LNCaP clone FGC (cell line): ENCODE measurements around the gene RHOT1.

Experiments
- DNase-seq: peaks from one replicate; pipeline ENCODE4 v3.0.0-alpha.2; 2011; ENCODE audit warnings: low read depth
- H3K4me3 ChIP-seq: 2 replicates; pipeline ENCODE4 v1.5.1; 2011; ENCODE audit warnings: mild to moderate bottlenecking, low read depth, low read length, control low read depth
- TF ChIP-seq, protein P1 (sequence below): IDR thresholded peaks from 2 replicates; pipeline ENCODE4 v1.5.1; 2012; ENCODE audit warnings: mild to moderate bottlenecking; ENCODE audit not compliant: control insufficient read depth, insufficient read depth; ENCODE audit errors: extremely low read depth

Gene RHOT1

GRCh38 chr17:32268734-32269288, 126.5 kb downstream of the RHOT1 start:
- no peak overlapping the region for H3K4me3 ChIP-seq
- TF ChIP-seq, protein P1, sequence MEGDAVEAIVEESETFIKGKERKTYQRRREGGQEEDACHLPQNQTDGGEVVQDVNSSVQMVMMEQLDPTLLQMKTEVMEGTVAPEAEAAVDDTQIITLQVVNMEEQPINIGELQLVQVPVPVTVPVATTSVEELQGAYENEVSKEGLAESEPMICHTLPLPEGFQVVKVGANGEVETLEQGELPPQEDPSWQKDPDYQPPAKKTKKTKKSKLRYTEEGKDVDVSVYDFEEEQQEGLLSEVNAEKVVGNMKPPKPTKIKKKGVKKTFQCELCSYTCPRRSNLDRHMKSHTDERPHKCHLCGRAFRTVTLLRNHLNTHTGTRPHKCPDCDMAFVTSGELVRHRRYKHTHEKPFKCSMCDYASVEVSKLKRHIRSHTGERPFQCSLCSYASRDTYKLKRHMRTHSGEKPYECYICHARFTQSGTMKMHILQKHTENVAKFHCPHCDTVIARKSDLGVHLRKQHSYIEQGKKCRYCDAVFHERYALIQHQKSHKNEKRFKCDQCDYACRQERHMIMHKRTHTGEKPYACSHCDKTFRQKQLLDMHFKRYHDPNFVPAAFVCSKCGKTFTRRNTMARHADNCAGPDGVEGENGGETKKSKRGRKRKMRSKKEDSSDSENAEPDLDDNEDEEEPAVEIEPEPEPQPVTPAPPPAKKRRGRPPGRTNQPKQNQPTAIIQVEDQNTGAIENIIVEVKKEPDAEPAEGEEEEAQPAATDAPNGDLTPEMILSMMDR, result no peak
- DNase-seq, result no peak

- no peak for DNase-seq
- TF ChIP-seq, protein P1, result no peak
- H3K4me3 ChIP-seq, result no peak overlapping the region
These were observed 127.1 kb downstream of the RHOT1 start for GRCh38 chr17:32269377-32269776.

DNA sequence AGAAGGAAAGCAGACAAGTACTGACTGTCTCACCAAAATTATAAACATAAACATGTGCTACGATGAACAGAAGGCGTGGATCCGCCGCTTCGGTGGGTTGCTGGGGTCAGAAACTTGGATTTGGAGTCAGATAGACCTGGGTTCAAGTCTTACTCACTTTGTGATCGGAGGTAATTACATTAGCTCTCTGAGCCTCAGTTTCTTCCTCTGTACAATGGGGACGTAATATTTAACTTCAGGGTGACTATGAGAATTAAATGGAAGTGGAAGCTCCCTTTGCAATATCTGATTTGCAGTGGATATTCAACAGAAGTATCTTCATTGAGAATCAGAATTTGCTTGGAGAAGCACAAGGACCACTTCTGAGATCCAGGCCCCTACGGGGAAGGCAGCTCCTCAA, 129.5 kb downstream of the RHOT1 start:
- DNase-seq, result no peak
- H3K4me3 ChIP-seq, result no peak overlapping the region
- TF ChIP-seq, protein P1, result no peak

- no peak for DNase-seq
- H3K4me3 ChIP-seq, result no peak overlapping the region
- TF ChIP-seq, protein P1, result no peak
These were observed 131.8 kb downstream of the RHOT1 start for GRCh38 chr17:32274101-32274500.

GRCh38 chr17:32274643-32275042, 132.3 kb downstream of the RHOT1 start:
- TF ChIP-seq, protein P1, result no peak
- DNase-seq, result no peak
- H3K4me3 ChIP-seq, result no peak overlapping the region
